HEK293 (cell line): ENCODE results near the gene CIP2A.

Source experiments
- CTCF ChIA-PET: fragments of 350-600 bp; formaldehyde crosslinking; extraction: SDS; loops from one replicate; lab custom pipeline; 2021; ENCODE audit warnings: antibody characterized with exemption; lab: Yijun Ruan, JAX
- POLR2A ChIA-PET: fragments of 300-600 bp; formaldehyde crosslinking; extraction: SDS; loops from one replicate; lab custom pipeline; 2020; ENCODE audit warnings: antibody characterized with exemption, inconsistent platforms; lab: Yijun Ruan, JAX
- H3K27ac ChIP-seq: fragments of 200-500 bp; sonication (Bioruptor generic); 2 replicates; pipeline ENCODE4 v1.5.1; 2014; ENCODE audit warnings: low read depth, low read length, control low read depth, inconsistent platforms; ENCODE audit errors: extremely low read depth
- H3K36me3 ChIP-seq, 2 experiments: fragments of 200-500 bp in 1 of 2; sonication (Bioruptor generic) in 1 of 2; 1 replicate in 1 of 2; 2 replicates in 1 of 2; pipeline ENCODE4 v1.5.1; 2014 to 2017; ENCODE audit warnings: inconsistent platforms in 2 of 2, low read length in 2 of 2; ENCODE audit not compliant: control insufficient read depth in 2 of 2, insufficient read depth in 1 of 2
- H3K4me1 ChIP-seq: fragments of 200-500 bp; sonication (Bioruptor generic); 2 replicates; pipeline ENCODE4 v1.5.1; 2014; ENCODE audit warnings: mild to moderate bottlenecking, low read length, inconsistent platforms; ENCODE audit not compliant: control insufficient read depth, insufficient read depth
- H3K4me3 ChIP-seq: 2 replicates; pipeline ENCODE4 v1.5.1; 2011; ENCODE audit warnings: low read depth, mild to moderate bottlenecking, control low read depth, low read length, moderate library complexity
- H3K9me3 ChIP-seq: fragments of 200-500 bp; sonication (Bioruptor generic); 2 replicates; pipeline ENCODE4 v1.5.1; 2014; ENCODE audit warnings: low read depth, low read length, inconsistent platforms; ENCODE audit not compliant: control insufficient read depth, insufficient read depth
- HOXA7 ChIP-seq: sonication (generic); formaldehyde crosslinking; IDR thresholded peaks from 2 replicates; pipeline ENCODE4 v1.8.1; 2022; ENCODE audit warnings: missing genetic modification reagents, borderline replicate concordance
- INSM2 ChIP-seq: fragments of 450-650 bp; formaldehyde crosslinking; IDR thresholded peaks from 2 replicates; pipeline ENCODE4 v1.5.1; 2016; ENCODE audit warnings: missing biosample characterization, missing genetic modification characterization
- KLF1 ChIP-seq: fragments of 450-650 bp; formaldehyde crosslinking; IDR thresholded peaks from 2 replicates; pipeline ENCODE4 v1.5.1; 2016; ENCODE audit warnings: missing biosample characterization, missing genetic modification characterization
- MYNN ChIP-seq: fragments of 450-650 bp; formaldehyde crosslinking; IDR thresholded peaks from 2 replicates; pipeline ENCODE4 v1.5.1; 2016; ENCODE audit warnings: missing biosample characterization, missing genetic modification characterization, borderline replicate concordance
- REST ChIP-seq: fragments of 450-650 bp; formaldehyde crosslinking; IDR thresholded peaks from 2 replicates; pipeline ENCODE4 v1.5.1; 2016; ENCODE audit warnings: missing biosample characterization, missing genetic modification characterization
- SCRT2 ChIP-seq: fragments of 450-650 bp; formaldehyde crosslinking; IDR thresholded peaks from 2 replicates; pipeline ENCODE4 v1.5.1; 2016; ENCODE audit warnings: missing biosample characterization, missing genetic modification characterization
- SP2 ChIP-seq: fragments of 450-650 bp; formaldehyde crosslinking; IDR thresholded peaks from 2 replicates; pipeline ENCODE4 v1.5.1; 2016; ENCODE audit warnings: missing biosample characterization, missing genetic modification characterization
- ZNF174 ChIP-seq: fragments of 450-650 bp; formaldehyde crosslinking; IDR thresholded peaks from 2 replicates; pipeline ENCODE4 v1.5.0; 2017; ENCODE audit warnings: missing biosample characterization, mild to moderate bottlenecking, missing genetic modification characterization
- ZNF248 ChIP-seq: fragments of 450-650 bp; formaldehyde crosslinking; IDR thresholded peaks from 2 replicates; pipeline ENCODE4 v1.5.1; 2017; ENCODE audit warnings: missing biosample characterization, missing genetic modification characterization
- ZNF354C ChIP-seq: fragments of 450-650 bp; formaldehyde crosslinking; IDR thresholded peaks from 2 replicates; pipeline ENCODE4 v1.5.1; 2016; ENCODE audit warnings: missing biosample characterization, missing genetic modification characterization, low read depth, borderline replicate concordance
- ZNF416 ChIP-seq: fragments of 450-650 bp; formaldehyde crosslinking; IDR thresholded peaks from 2 replicates; pipeline ENCODE4 v1.5.1; 2016; ENCODE audit warnings: missing biosample characterization, missing genetic modification characterization
- ZNF473 ChIP-seq: fragments of 450-650 bp; formaldehyde crosslinking; IDR thresholded peaks from 2 replicates; pipeline ENCODE4 v1.5.1; 2017; ENCODE audit warnings: missing biosample characterization, missing genetic modification characterization
- ZNF521 ChIP-seq: fragments of 450-650 bp; formaldehyde crosslinking; IDR thresholded peaks from 2 replicates; pipeline ENCODE4 v1.5.1; 2017; ENCODE audit warnings: missing biosample characterization, mild to moderate bottlenecking, missing genetic modification characterization
- ZNF530 ChIP-seq: fragments of 450-650 bp; formaldehyde crosslinking; IDR thresholded peaks from 2 replicates; pipeline ENCODE4 v1.5.1; 2016; ENCODE audit warnings: low read depth, missing biosample characterization, missing genetic modification characterization
- ZNF560 ChIP-seq: fragments of 450-650 bp; formaldehyde crosslinking; IDR thresholded peaks from 2 replicates; pipeline ENCODE4 v1.5.1; 2017; ENCODE audit warnings: missing biosample characterization, missing genetic modification characterization, borderline replicate concordance
- ZNF561 ChIP-seq: fragments of 450-650 bp; IDR thresholded peaks from 2 replicates; pipeline ENCODE4 v1.5.1; 2018; ENCODE audit warnings: missing biosample characterization, missing genetic modification characterization, borderline replicate concordance
- ZNF580 ChIP-seq: fragments of 450-650 bp; formaldehyde crosslinking; IDR thresholded peaks from 2 replicates; pipeline ENCODE4 v1.5.1; 2016; ENCODE audit warnings: missing biosample characterization, missing genetic modification characterization
- ZNF585B ChIP-seq: fragments of 450-650 bp; formaldehyde crosslinking; IDR thresholded peaks from 2 replicates; pipeline ENCODE4 v1.5.1; 2016; ENCODE audit warnings: missing biosample characterization, missing genetic modification characterization
- ZNF843 ChIP-seq: fragments of 450-650 bp; formaldehyde crosslinking; IDR thresholded peaks from 2 replicates; pipeline ENCODE4 v1.5.1; 2016; ENCODE audit warnings: missing biosample characterization, missing genetic modification characterization
- TF ChIP-seq, protein P1 (sequence below): fragments of 450-650 bp; formaldehyde crosslinking; IDR thresholded peaks from 2 replicates; pipeline ENCODE4 v1.5.1; 2016; ENCODE audit warnings: missing biosample characterization, missing genetic modification characterization
- TF ChIP-seq, protein P2 (sequence below): fragments of 450-650 bp; IDR thresholded peaks from 2 replicates; pipeline ENCODE4 v1.5.1; 2018; ENCODE audit warnings: missing biosample characterization, missing genetic modification characterization

The CIP2A gene

GRCh38 chr3:108569336-108569735 is 19.9 kb downstream of the CIP2A start:
- TF ChIP-seq SP2 (tag by site-specific recombination) (no peak), ZNF843 (tag by site-specific recombination) (no peak), ZNF580 (tag by site-specific recombination) (no peak), HOXA7 (CRISPR knock-in tag) (no peak)
- H3K27ac ChIP-seq: no peak overlapping the region
- H3K4me3 ChIP-seq: no peak overlapping the region
- no peaks in the 10 kb centered on the region for H3K4me1 ChIP-seq
- H3K36me3 ChIP-seq: peaks cover 0 to 50% of the 10 kb centered on the region in 2 experiments; a peak in 1 of 3 replicates
- POLR2A ChIA-PET: no interaction called here
- no peaks in the 10 kb centered on the region for H3K9me3 ChIP-seq
- CTCF ChIA-PET: no interaction called here

- H3K27ac ChIP-seq: no peak overlapping the region
- H3K4me3 ChIP-seq: no peak overlapping the region
- no peaks in the 10 kb centered on the region for H3K9me3 ChIP-seq
- no peaks in the 10 kb centered on the region for H3K4me1 ChIP-seq
- TF ChIP-seq ZNF560 (tag by site-specific recombination) (no peak), ZNF416 (no peak), ZNF174 (tag by site-specific recombination) (no peak), ZNF521 (tag by site-specific recombination) (no peak), ZNF843 (tag by site-specific recombination) (no peak)
- CTCF ChIA-PET: interaction anchor here (0.9 kb wide), 1 partner anchor 252 kb away, joined by 3 read pairs; no protein-coding TSS in a partner anchor
- peaks cover 0 to 59% of the 10 kb centered on the region in 2 experiments; a peak in 1 of 3 replicates for H3K36me3 ChIP-seq
- POLR2A ChIA-PET: no interaction called here
These were observed 22.6 kb downstream of the CIP2A start for GRCh38 chr3:108566599-108566998.

- POLR2A ChIA-PET: no interaction called here
- Histone ChIP-seq H3K36me3 (peaks cover 0 to 63% of the 10 kb centered on the region in 2 experiments; a peak in 2 of 3 replicates), H3K4me3 (no peak overlapping the region), H3K9me3 (no peaks in the 10 kb centered on the region)
- no peak for TF ChIP-seq SCRT2 (tag by site-specific recombination)
- TF ChIP-seq, protein P1, sequence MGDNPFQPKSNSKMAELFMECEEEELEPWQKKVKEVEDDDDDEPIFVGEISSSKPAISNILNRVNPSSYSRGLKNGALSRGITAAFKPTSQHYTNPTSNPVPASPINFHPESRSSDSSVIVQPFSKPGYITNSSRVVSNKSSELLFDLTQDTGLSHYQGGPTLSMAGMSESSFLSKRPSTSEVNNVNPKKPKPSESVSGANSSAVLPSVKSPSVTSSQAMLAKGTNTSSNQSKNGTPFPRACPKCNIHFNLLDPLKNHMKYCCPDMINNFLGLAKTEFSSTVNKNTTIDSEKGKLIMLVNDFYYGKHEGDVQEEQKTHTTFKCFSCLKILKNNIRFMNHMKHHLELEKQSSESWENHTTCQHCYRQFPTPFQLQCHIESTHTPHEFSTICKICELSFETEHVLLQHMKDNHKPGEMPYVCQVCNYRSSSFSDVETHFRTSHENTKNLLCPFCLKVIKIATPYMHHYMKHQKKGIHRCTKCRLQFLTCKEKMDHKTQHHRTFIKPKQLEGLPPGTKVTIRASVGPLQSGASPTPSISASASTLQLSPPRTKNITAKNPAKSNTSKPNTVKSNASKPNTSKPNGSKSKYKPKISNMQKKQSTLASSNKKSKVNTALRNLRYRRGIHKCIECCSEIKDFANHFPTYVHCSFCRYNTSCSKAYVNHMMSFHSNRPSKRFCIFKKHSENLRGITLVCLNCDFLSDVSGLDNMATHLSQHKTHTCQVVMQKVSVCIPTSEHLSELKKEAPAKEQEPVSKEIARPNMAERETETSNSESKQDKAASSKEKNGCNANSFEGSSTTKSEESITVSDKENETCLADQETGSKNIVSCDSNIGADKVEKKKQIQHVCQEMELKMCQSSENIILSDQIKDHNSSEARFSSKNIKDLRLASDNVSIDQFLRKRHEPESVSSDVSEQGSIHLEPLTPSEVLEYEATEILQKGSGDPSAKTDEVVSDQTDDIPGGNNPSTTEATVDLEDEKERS (tag by site-specific recombination): no peak
- TF ChIP-seq INSM2 (tag by site-specific recombination): no peak
- TF ChIP-seq ZNF530: no peak
- no peak for TF ChIP-seq ZNF585B
- TF ChIP-seq ZNF248: no peak
- TF ChIP-seq, protein P2, sequence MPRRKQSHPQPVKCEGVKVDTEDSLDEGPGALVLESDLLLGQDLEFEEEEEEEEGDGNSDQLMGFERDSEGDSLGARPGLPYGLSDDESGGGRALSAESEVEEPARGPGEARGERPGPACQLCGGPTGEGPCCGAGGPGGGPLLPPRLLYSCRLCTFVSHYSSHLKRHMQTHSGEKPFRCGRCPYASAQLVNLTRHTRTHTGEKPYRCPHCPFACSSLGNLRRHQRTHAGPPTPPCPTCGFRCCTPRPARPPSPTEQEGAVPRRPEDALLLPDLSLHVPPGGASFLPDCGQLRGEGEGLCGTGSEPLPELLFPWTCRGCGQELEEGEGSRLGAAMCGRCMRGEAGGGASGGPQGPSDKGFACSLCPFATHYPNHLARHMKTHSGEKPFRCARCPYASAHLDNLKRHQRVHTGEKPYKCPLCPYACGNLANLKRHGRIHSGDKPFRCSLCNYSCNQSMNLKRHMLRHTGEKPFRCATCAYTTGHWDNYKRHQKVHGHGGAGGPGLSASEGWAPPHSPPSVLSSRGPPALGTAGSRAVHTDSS (tag by site-specific recombination): no peak
- no peak for TF ChIP-seq ZNF354C
- TF ChIP-seq ZNF473: no peak
- no peak for TF ChIP-seq ZNF561 (tag by site-specific recombination)
- TF ChIP-seq KLF1: no peak
- TF ChIP-seq REST: no peak
- no peak for TF ChIP-seq MYNN (tag by site-specific recombination)
- TF ChIP-seq, all 188 proteins: peak for 0
- no peaks in the 10 kb centered on the region for H3K4me1 ChIP-seq
- CTCF ChIA-PET: no interaction called here
- no peak overlapping the region for H3K27ac ChIP-seq
These were observed 23.7 kb downstream of the CIP2A start for GRCh38 chr3:108565506-108565905.
